HG03025 (cell line): Measurements from ENCODE around the gene FLAD1.

Experiments used
- ATAC-seq: cut with Tn5 transposase; IDR thresholded peaks from one replicate; pipeline ENCODE4 v1.9.1; 2021; ENCODE audit warnings: mild to moderate bottlenecking, moderate library complexity; ENCODE audit not compliant: unreplicated experiment, low FRiP score

Gene FLAD1

DNA sequence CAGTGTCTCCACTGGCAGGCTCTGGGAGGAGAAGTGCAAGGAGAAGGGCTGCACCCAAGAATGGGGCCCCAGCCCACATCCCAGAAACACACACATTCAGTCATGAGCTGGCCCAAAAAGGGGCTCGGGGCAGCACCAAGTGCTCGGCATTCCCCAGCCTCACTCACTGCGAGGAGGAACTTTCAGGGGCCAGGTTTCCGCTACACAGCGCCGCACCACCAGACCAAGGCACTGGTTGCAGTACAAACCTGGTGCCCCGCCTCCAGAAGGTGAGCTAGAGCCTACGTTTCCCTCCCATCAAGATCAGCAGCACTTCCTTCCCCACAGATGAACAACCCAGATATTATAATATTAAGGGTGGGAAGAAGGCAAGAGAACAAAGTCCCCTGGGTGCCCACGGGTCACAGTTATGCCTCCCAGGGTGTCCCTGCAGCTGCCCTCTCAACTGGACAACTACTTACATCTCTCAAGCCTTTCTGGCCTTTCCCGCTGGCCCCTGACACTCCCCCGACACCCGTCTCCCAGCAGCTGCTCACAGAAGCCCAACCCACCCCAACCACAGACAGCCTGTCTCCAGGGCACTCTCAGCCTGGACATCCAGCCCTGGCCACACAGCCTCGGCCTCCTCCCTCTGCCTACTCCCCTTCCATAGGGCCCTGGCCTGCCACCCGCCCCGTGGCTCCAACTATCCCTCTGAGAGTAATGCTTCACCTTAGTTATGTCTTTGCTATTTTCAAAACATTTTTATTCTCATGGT, 31.1 kb upstream of the FLAD1 start:
- no peak for ATAC-seq

DNA sequence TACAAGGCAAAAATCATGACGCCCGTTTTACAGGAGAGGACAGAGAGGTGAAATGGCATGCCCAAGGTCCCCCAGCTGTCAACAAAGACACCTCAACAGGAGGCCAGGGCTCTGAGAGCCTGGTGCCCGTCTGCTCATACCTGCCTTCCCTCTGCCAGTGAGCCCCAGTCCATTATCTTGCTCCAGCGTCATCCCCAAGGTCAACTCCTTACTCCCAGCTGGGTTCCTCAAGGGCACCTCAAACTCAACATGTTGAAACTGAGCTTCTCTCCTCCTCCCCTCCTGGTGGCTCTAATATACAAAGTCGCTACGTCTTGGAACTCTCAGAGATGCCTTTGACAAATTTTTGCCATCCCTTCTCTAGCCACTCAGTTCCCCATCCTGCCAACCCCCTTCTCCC, 30.5 kb upstream of the FLAD1 start:
- ATAC-seq = no peak

DNA sequence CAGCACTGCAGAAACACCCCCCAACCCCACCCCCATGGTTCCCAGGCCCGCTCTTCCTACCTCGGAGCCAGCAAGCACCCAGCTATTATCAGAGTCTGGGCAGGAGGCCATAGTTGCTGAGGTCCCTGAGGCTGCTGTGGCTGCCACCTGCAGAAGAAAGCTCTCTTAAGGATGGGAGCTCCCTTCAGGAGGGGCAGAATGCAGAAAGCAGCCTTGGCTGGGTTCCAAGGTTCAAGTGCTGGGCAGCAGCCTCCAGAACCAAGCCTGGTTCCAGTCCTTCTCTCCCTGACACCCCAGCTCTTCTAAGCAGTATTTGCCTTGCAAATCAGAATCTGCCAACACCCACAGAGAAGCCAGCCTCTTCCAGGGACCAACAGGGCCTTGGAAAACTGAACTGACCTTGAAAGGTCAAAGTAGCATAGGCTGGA, 29.5 kb upstream of the FLAD1 start:
- no peak for ATAC-seq

DNA sequence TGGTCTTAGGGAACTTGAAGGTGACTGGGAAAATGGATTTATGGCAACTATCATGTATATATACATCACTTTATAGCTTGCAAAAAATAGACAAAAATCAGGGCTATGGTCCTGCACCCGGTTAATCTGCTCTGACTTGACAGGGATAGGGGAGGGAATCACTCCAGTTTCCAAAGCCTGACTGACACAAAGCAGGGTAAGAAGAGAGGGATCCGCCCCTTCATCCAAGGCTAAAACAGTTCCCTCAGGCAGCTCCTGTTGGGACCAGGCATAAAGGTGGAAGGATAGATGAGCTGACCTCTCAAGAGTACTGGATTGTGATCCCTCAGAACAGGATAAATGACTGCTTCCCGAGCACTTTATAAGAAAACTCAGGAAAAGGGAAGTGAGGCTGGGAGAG, 28.6 kb upstream of the FLAD1 start:
- ATAC-seq = no peak

DNA sequence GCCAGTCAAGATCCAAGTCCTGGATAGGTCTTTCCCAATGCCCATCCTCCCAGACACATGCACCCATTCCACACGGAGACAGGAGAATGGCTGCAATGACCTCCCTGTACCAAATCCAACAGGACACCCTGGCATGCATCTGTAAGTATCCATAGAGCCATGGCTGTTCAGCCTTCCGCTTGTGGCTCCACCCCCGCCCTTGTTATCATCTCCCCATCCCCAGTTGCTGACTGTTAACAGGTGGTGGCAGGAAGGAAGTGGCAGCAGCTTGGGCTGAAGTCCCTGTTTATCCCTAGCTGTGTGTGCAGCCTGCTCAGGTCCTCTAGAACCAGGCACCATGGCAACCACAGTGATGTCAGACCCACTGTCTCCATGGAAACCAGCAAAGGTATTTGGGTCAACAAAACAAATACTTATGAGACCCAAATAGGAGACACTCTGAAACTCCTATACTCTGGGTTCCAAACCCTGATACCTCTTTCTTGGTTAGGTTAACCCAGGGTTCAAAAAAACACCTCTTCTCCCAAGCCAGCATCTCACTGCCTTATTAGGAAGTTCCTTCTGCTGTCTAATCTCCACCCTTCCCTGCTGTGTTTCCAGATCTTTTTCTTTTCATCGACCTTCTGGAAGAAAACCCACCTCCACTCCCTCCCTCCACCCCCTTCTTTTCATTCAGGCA, 28.0 kb upstream of the FLAD1 start:
- ATAC-seq = no peak

DNA sequence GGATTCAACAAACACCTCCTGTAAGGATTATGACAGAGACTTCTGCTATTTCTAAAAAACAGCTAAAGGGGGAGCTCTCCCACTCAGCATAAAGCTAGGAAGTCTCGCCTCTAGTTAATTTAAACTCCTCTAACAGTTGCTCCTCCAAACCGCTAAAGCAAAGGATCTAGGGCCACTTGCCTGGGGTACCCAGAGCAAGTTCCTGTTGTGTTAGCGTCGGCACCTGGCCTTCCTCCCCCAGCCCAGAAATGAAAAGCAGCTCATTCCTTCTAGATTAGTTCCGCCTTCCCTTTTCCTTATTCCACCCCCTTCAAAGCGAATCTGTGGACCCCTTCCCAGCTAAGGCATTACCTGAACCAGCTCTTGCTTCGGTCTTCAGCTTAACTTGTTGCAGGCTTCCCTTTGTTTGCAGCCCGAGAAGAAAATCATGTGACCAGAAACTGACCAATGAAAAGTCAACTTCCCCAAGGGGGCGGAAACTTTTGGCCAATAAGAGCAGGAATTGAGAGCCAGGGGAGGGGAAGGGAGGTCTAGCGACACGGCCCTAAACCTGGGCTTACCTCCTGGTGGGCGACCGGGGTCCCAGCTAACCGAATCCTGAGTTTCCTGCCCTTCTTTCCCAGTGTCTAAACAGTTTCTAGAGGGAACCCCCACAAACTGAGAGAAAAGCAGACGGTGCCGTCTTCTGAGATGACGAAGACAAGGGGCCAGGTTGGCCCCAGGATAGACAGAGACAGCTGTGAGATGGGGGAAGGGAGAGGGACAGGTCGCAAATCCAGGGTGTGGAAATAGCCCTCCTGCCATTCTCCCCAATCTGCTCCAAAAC, 27.2 kb upstream of the FLAD1 start, which contains the start of gene PBXIP1:
PBXIP1 (minus strand) TSS at position 382 of the 826 bp plus-strand sequence. CDS start 2,378 bp downstream, outside the sequence.
- ATAC-seq = peak; percentile 61

DNA sequence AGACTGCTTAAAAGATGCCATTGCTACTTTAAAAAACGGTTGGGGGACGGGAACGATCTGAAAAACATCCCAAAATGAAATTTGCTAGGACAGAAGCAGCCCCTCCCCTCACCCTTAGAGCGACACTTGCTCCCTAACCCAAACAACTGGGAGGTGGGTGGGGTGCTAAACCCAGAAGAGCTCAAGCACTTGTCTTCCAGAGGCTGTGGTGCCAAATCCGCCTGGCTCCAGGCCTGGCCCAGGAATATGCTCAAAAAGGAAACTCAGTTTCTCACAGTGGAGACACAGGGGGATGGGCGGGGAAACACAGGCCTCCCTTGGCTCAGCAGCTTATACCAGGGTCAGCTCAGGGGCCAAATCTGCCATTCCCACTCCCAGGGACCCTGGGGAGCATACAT, 26.6 kb upstream of the FLAD1 start:
- no peak for ATAC-seq

DNA sequence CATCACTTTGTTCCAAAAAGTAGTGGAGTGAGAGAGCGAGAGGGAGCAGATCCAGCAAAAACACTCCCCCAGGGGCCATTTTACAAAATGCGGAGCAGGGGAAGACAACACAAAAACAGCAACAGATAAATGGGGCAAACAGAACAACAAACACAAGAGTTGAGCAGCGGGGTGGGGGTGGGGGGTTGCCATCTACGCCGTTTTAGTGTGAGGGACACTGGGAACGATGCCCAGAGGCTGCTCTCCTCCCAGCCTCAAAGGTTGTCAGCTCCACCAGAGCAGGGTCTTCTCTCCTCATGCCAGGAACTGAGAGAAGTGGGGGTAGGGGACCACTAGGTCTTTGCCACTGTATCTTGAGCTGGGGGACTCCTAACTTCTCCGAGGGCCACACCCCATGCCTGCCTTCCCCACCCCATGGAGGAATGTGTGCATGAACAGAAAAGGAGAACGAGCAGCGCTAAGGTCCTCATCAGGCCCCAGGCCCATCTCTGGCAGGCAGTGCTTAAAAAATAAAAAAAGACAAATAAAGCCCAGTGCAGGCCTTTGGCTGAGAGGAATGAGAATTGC, 26.0 kb upstream of the FLAD1 start:
- ATAC-seq = no peak

DNA sequence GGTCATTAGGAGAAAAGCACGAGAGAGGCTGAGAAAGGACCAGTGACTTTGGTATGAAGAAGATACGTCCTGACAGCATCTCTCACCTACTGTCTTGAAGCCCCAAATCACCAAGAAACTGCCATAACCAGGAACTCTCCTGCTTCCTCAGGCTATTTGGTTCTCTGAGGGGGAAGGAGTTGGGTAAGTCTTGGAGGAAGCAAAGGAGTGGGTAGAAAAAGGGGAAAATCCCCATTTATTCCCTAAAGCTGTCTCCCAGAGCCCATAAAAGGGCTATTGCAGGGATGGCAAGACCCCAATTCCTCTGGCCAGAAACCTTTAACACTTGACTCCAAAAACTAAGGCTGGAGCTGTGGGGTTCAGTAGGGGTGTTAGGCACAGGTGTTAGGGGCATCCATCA, 25.1 kb upstream of the FLAD1 start:
- no peak for ATAC-seq

DNA sequence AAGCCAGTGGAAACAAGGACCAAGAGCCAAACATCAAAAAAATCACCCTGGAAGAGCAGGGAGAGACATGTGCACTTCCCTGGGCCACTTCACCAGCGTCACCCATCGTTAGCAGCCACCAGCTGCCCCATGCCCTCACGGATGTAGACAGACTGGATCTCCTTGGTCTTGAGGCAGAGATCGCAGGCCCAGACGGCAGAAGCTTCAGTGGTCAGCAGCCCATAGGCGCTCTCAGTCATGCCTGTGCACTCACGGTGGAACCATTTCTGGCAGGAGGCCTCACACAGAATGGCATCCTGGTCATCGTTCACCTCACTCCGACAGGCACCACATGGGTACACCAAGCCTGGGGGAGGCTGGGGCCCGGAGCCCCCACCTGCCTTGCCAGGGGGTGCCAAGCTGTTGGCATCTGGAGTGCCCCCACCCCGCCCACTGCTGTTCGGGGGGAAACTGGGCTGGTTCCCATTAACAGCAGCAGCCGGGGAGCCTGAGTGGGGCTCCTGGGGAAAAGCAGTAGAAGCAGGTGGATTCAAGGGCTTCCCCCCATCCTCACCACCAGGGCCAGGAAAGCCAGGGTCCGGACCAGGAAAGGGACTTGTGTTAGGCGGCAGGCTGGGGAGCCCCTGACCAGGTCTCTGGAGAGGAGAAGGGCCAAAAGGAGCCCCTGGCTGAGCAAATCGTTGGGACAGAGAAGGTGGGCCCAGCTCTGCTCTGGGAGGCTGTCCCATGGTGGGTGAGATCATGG, 24.3 kb upstream of the FLAD1 start:
- no peak for ATAC-seq

DNA sequence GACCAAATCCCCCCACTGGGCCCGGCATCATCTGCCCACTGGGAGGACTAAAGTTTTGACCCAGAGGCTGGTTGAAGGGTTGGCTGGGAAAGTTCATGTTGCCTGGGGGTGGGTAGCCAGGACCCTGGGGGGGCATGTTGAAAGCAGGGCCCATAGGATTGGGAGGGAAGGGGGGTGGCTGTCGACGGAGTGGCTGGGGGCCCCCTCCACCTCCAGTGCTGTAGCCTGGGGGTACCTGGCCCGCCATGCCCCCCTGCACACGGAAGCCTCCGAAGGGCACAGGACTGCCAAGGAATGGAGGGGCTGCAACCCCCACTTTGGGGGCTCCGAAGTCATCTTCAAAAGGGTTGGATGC, 23.7 kb upstream of the FLAD1 start:
- ATAC-seq = no peak

DNA sequence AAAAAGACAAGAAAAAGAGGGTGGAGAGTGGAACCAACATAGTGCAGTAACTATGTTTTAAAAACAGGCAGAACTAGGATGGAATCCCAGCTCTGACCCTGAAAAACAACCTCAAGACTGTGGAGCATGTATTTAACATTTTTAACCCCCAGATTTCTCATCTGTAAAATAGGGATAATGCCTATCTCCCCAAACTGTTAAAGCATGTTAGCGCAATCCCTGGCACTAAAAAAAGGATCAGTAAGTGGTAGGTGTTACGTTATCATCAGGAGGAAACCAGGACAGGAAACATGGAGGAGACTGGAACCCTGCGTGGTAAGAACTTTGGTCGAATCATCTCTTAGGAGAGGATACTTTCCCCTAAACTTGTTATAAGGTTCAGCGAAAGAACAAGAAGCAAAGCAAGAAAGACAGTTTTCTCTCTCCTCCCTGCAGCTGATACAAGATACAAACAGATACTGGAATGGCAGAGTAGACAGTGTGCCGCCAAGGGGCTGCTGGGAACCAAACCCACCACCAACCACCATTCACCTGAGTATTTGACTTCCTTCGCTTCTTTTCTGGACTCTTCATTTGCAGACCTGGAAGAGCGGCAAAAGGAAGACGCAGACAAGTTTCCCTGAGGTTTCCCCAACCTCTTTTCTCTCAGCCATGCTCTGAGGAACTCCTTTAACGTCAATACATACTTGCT, 22.6 kb upstream of the FLAD1 start:
- no peak for ATAC-seq

DNA sequence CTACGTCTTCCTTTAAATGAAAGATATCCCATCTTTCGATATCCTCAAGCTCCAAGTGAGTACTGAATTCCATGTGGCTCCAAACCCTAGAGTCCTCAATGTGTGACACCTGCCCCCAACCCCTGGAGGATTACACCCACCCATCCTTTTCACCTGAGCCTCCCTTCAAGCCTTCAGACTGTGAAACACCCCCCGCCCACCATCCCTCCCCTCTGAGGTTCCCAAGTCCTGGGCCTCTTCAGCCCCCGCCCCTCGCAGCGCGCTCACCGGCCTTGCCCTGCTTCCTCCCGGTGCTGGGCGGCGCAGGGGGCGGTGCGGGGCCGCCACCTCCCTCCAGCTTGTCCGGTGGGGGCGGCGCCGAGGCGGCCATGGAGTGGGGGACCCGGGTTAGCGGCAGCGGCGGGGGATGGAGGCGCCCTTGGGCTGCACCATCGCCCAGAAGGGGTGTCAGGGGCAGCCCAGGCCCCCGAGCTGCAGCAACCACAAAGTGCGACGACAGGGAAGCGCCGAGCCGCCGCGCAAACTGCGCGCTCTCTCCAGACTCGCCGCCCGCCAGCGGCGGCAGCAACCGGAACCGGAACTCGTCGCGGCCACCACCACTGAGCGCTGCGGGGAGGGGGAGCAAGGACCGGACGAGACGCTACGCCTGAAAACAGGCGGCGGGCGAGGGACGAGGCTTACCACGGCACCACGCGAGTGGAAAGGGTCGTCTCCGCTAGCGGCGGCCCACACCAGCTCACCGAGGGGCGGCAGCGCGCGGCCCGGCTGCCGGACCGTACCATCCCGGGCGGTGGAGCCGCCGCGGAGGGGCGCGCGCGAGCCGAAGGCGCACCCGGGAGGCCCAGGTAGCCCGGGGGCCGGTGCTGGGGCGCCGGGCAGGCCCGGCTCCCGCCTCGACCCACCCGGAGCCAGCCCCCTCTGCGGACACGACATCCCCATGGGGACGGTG, 21.7 kb upstream of the FLAD1 start, which contains the start of gene PYGO2:
PYGO2 (minus strand) TSS at position 576 of the 949 bp plus-strand sequence; CDS start at position 370, 206 bp downstream.
- ATAC-seq = peak; percentile 72

DNA sequence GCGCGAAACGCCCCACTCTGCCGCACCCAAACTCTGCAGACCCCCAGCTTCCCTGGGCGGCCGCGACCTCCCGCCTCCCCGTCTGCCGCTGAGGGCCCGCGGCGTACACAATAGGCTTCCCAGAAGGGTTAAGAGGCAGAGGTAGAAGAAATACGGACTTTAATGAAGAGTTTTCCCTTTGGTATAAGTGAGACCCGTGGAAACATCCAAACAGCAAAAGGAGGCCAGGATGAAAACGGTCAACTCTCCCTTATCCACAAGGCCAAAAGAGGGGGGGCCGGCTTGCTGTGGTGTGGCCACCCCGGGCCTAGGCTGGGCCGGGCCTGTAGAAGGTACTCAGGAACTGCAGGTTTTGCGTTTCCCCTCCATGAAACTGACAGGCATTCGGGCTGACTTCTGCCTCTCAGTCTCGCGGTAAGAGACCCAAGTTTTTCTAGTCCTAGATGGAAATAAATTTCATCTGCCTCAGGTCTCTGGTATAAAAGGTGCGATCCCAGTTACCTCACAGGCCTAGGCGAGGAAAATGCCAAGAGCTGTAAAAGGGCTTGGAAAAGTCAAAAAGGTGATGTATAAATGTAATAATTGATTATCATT, 20.9 kb upstream of the FLAD1 start:
- ATAC-seq = peak; percentile 14

DNA sequence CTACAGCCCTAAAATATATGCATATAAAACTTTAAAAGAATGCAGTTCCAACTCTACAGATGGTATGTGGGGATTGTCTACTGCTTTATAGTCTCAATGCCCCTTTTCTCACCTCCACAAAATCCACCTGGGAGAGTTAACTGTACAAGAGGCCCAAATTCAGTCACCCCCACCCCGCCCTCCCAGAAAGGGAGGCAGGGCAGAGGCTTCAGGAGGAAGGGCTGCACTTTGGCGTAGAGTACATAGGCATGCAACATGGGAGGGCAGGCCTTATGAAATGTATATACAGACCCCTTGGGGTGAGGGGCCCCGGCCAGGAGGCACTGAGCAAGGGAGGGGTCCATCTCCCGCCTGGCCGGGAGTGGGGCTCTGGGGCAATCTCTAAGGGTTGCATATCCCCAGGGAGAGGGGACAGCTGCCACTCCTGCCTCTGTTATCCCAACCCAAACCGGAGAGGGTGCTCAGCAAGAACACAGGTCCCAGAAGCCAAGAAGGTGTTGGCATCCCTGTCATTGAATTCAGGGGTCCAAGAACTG, 20.3 kb upstream of the FLAD1 start:
- ATAC-seq = no peak

DNA sequence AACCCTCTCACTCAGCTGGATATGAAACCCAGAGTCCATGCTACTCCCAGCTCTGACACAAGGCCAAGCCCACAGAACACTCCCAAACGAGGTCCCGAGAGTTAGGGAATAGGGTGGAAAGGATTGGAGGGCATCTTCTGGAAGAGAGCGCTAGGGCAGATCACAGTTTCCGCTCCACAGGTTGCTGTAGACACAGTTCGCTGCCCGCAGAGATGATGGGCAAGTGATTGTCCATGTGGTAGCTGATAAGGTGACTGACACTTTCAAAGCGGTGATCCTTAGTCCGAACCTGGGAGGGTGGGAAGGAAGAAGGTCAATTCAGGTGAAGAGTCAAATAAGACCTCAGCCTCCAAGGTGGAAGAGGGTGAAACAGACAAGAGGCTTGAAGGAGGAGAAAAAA, 19.5 kb upstream of the FLAD1 start:
- no peak for ATAC-seq

DNA sequence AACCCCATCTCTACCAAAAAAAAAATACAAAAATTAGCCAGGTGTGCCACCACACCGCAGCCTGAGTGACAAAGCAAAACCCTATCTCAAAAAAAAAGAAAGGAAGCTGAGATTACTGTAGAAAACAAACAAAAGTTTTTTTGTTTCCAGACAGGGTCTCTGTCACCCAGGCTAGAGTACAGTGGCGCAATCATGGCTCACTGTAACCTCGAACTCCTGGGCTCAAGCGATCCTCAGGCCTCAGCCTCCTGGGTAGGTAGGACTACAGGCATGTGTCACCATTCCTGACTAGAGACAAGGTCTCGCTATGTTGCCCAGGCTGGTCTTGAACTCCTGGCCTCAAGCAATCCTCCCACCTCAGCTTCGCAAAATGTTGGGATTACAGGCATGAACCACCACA, 18.8 kb upstream of the FLAD1 start:
- no peak for ATAC-seq

DNA sequence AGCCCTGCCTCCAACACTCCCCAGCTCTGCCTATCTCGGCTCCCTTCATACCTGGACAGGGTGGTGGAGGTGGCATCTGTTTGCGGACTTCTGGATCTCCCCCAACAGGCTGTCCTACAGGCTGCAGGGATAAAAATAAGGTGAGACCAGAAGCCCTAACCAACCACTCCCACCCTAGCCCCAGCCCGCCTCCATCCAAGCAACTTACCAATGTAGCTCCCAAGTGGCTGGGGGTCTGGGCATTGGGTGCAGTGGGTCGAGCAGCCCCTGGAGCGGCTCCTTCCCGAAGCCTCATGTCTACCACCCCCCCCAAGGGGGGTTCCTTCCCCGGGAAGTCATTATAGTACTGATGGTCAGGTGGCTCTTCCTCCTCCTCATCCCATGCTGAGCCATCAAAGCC, 17.0 kb upstream of the FLAD1 start:
- ATAC-seq = no peak
